Uterus (tissue), 4 donors: ENCODE data around the gene UACA. TPM values are rescaled to one million over a fixed set of nuclear protein-coding genes. Genes with fewer than 3 reads are reported as not detected.

Experiments used
- DNase-seq, 2 donors: peaks; one replicate each; pipeline ENCODE4 v3.0.0-alpha.2; 2019 to 2020
- H3K27ac ChIP-seq, 2 donors: fragments of 200-600 bp; sonication (generic); 1 replicate in 1 of 2; 2 replicates in 1 of 2; pipeline ENCODE4 v1.5.1; 2016 to 2018
- H3K27me3 ChIP-seq, 2 donors: fragments of 200-600 bp; sonication (generic); one replicate each; pipeline ENCODE4 v1.5.1; 2018 to 2019; ENCODE audit warnings: control low read depth in 1 of 2
- H3K36me3 ChIP-seq, 2 donors: fragments of 200-600 bp; sonication (generic); one replicate each; pipeline ENCODE4 v1.5.1; 2019; ENCODE audit warnings: control low read depth in 1 of 2
- H3K4me1 ChIP-seq, 2 donors: fragments of 200-600 bp; sonication (generic); one replicate each; pipeline ENCODE4 v1.5.1; 2018 to 2019; ENCODE audit warnings: control low read depth in 1 of 2
- H3K4me3 ChIP-seq, 2 donors: fragments of 200-600 bp; sonication (generic); 1 replicate in 1 of 2; 2 replicates in 1 of 2; pipeline ENCODE4 v1.5.1; 2018 to 2019; ENCODE audit warnings: mild to moderate bottlenecking in 1 of 2
- H3K9me3 ChIP-seq, 2 donors: fragments of 200-600 bp; sonication (generic); one replicate each; pipeline ENCODE4 v1.5.1; 2019; ENCODE audit warnings: control low read depth in 1 of 2
- POLR2A ChIP-seq, 2 donors: fragments of 450-650 bp; IDR thresholded peaks; one replicate each; pipeline ENCODE4 v1.6.1; 2016; ENCODE audit warnings: antibody characterized with exemption in 2 of 2, mild to moderate bottlenecking in 1 of 2, moderate library complexity in 1 of 2
- intact Hi-C: fragments of 100-400 bp; cut with DNase I; formaldehyde crosslinking; loops from one replicate; pipeline ENCODE4 v1.15.1; 2023; ENCODE audit warnings: low total_unique reads
- total RNA-seq, 4 donors: library from RNA; depleted of rRNA in 3 of 4; stranded (reverse); fragments of >200 nt in 3 of 4; gene quantifications; one replicate each; pipeline versions ENCODE4 v1.1.0 to v1.2.4, GENCODE V29; 2014 to 2023
- TF ChIP-seq, protein P1 (sequence below), 4 experiments: fragments of 200-600 bp in 2 of 4; fragments of 450-650 bp in 2 of 4; sonication (generic) in 2 of 4; IDR thresholded peaks; one replicate each; pipeline ENCODE4 v1.5.1; 2016 to 2019; ENCODE audit warnings: antibody characterized with exemption in 4 of 4, mild to moderate bottlenecking in 2 of 4, moderate library complexity in 1 of 4
- donor health status: DM: yes; HTN: yes; CAD: no.

UACA gene, protein sequence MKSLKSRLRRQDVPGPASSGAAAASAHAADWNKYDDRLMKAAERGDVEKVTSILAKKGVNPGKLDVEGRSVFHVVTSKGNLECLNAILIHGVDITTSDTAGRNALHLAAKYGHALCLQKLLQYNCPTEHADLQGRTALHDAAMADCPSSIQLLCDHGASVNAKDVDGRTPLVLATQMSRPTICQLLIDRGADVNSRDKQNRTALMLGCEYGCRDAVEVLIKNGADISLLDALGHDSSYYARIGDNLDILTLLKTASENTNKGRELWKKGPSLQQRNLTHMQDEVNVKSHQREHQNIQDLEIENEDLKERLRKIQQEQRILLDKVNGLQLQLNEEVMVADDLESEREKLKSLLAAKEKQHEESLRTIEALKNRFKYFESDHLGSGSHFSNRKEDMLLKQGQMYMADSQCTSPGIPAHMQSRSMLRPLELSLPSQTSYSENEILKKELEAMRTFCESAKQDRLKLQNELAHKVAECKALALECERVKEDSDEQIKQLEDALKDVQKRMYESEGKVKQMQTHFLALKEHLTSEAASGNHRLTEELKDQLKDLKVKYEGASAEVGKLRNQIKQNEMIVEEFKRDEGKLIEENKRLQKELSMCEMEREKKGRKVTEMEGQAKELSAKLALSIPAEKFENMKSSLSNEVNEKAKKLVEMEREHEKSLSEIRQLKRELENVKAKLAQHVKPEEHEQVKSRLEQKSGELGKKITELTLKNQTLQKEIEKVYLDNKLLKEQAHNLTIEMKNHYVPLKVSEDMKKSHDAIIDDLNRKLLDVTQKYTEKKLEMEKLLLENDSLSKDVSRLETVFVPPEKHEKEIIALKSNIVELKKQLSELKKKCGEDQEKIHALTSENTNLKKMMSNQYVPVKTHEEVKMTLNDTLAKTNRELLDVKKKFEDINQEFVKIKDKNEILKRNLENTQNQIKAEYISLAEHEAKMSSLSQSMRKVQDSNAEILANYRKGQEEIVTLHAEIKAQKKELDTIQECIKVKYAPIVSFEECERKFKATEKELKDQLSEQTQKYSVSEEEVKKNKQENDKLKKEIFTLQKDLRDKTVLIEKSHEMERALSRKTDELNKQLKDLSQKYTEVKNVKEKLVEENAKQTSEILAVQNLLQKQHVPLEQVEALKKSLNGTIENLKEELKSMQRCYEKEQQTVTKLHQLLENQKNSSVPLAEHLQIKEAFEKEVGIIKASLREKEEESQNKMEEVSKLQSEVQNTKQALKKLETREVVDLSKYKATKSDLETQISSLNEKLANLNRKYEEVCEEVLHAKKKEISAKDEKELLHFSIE (N-terminal part only)
- total RNA-seq = 100 to 1,000 TPM in 1 of 4 donors, 10 to 100 TPM in 3; 20.9 to 147 (median 60.6) TPM

DNA sequence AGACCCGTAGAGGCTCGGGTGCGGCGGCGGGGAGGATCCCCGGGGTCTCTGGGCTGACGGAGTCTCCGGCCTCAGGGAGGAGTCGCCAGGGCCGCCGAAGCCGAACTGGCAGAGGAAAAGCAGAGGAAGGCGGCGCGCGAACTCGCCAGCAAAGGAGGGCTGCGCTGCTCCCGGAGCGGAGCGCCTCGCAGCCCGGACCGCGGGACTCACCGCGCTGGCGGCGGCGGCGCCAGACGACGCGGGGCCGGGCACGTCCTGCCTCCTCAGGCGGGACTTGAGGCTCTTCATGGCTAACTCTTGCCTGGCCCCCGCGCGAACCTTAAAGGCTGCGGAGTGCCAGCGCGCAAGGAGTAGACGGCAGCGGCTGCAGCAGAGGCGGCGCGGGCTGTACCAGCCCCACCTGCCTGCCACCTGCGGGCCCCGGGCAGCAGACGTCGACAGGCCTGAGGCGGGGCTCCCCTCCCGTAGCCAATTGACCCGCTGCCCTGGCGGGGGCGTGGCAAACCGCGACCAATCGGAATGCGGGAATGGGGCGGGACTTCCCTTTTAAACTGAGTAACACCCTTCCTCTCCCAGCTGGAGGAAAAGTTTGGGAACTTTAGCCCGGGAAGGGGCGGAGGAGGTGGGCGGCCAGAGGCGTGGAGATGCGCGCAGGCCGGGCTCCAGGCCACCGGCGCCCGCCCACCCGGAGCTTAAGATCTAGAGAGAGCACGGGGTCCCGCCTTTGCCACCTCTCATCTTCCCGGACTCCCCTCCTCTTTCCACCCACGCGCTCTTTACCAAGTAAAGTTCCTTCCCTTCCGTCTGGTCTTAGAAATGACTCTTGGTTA is at the start of gene UACA:
UACA (minus strand) TSS at position 439 of the 830 bp plus-strand sequence; CDS start at position 288, 151 bp downstream.
- no peaks in the 10 kb centered on the region for H3K4me1 ChIP-seq
- intact Hi-C loops = no loop called here
- peak; percentile 97 to 98 for TF ChIP-seq POLR2A (IDR thresholded peaks at IDR 0.05)
- TF ChIP-seq, protein P1, sequence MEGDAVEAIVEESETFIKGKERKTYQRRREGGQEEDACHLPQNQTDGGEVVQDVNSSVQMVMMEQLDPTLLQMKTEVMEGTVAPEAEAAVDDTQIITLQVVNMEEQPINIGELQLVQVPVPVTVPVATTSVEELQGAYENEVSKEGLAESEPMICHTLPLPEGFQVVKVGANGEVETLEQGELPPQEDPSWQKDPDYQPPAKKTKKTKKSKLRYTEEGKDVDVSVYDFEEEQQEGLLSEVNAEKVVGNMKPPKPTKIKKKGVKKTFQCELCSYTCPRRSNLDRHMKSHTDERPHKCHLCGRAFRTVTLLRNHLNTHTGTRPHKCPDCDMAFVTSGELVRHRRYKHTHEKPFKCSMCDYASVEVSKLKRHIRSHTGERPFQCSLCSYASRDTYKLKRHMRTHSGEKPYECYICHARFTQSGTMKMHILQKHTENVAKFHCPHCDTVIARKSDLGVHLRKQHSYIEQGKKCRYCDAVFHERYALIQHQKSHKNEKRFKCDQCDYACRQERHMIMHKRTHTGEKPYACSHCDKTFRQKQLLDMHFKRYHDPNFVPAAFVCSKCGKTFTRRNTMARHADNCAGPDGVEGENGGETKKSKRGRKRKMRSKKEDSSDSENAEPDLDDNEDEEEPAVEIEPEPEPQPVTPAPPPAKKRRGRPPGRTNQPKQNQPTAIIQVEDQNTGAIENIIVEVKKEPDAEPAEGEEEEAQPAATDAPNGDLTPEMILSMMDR (IDR thresholded peaks at IDR 0.05) = no peak
- no peaks in the 10 kb centered on the region for H3K27me3 ChIP-seq
- H3K36me3 ChIP-seq = no peaks in the 10 kb centered on the region
- DNase-seq = peak; percentile 96 to 98
- H3K9me3 ChIP-seq = no peaks in the 10 kb centered on the region
- peak within 1 kb of the TSS; percentile 64 to 81 for H3K4me3 ChIP-seq
- peak within 1 kb of the TSS; percentile 86 to 93 for H3K27ac ChIP-seq

- no peaks in the 10 kb centered on the region for H3K36me3 ChIP-seq
- no peak for DNase-seq
- no peaks in the 10 kb centered on the region for H3K27me3 ChIP-seq
- H3K4me3 ChIP-seq = no peak overlapping the region
- no peak overlapping the region for H3K27ac ChIP-seq
- no peaks in the 10 kb centered on the region for H3K9me3 ChIP-seq
- H3K4me1 ChIP-seq = no peaks in the 10 kb centered on the region
- intact Hi-C loops = loop anchor here (5.0 kb wide), 1 partner anchor 131 kb away; no protein-coding TSS in a partner anchor
- TF ChIP-seq, protein P1 (IDR thresholded peaks at IDR 0.05) = no peak
- no peak for TF ChIP-seq POLR2A (IDR thresholded peaks at IDR 0.05)
Observed at GRCh38 chr15:70812827-70813364, 49.5 kb upstream of the UACA start.

GRCh38 chr15:70810916-70811578 is 47.7 kb upstream of the UACA start:
- no peak overlapping the region for H3K4me3 ChIP-seq
- no peaks in the 10 kb centered on the region for H3K27me3 ChIP-seq
- H3K9me3 ChIP-seq = no peaks in the 10 kb centered on the region
- TF ChIP-seq, protein P1 (IDR thresholded peaks at IDR 0.05) = no peak
- no peak for TF ChIP-seq POLR2A (IDR thresholded peaks at IDR 0.05)
- H3K36me3 ChIP-seq = no peaks in the 10 kb centered on the region
- intact Hi-C loops = loop anchor here (5.0 kb wide), 1 partner anchor 129 kb away; no protein-coding TSS in a partner anchor
- DNase-seq = no peak
- no peak overlapping the region for H3K27ac ChIP-seq
- H3K4me1 ChIP-seq = no peaks in the 10 kb centered on the region
